Spleen (tissue), 7 donors: Measurements from ENCODE around the gene TSPAN17.

Experiments used
- CTCF ChIP-seq, 11 experiments: fragments of 200-600 bp in 7 of 11; fragments of 450-650 bp in 4 of 11; sonication (generic) in 4 of 11; IDR thresholded peaks in 8 of 11; conservative IDR thresholded peaks in 3 of 11; 1 replicate in 7 of 11; 2 replicates in 4 of 11; pipeline versions ENCODE4 v1.4.0 to v1.8.0; 2016 to 2021; ENCODE audit warnings: antibody characterized with exemption in 11 of 11, inconsistent platforms in 4 of 11, mild to moderate bottlenecking in 1 of 11
- POLR2A ChIP-seq, 3 donors: fragments of 450-650 bp; IDR thresholded peaks; one replicate each; pipeline ENCODE4 v1.5.1; 2017; ENCODE audit warnings: antibody characterized with exemption in 3 of 3, mild to moderate bottlenecking in 1 of 3
- donor health status: DM: no; HTN: no; CAD: no; lungs with moderate emphysema.
- donor health status: DM: no; HTN: no; CAD: no.
- donor health status: DM: no; HTN: no; CAD: no.

- TF ChIP-seq CTCF (IDR thresholded peaks at IDR 0.05 in 8 of 11, conservative IDR thresholded peaks at IDR 0.05 in 3 of 11) (no peak), POLR2A (IDR thresholded peaks at IDR 0.05) (no peak)
Measured at GRCh38 chr5:176664479-176664878, 17.2 kb downstream of the TSPAN17 start.
